ENCODE measurements around the gene ENDOV.
A peak's percentile ranks its signal among the peaks of the same experiment; 100 is the strongest.

ENDOV gene

GRCh38 chr17:80477647-80478478 is 62.9 kb downstream of the ENDOV start:
- POLR2A ChIA-PET (ENCODE audit: low non-redundant PET), result no interaction called here
- CTCF ChIA-PET, result interaction anchor here (0.6 to 1.2 kb wide), 7 partner anchors 12 to 503 kb away, joined by 3 to 6 read pairs (median 3); no protein-coding TSS in a partner anchor
- H3K27ac ChIP-seq, result no peak overlapping the region
- DNase-seq (ENCODE audit: low spot score), result peak; percentile 51
- peak; percentile 65 for TF ChIP-seq CTCF (conservative IDR thresholded peaks at IDR 0.05; ENCODE audit: low read depth)

DNA sequence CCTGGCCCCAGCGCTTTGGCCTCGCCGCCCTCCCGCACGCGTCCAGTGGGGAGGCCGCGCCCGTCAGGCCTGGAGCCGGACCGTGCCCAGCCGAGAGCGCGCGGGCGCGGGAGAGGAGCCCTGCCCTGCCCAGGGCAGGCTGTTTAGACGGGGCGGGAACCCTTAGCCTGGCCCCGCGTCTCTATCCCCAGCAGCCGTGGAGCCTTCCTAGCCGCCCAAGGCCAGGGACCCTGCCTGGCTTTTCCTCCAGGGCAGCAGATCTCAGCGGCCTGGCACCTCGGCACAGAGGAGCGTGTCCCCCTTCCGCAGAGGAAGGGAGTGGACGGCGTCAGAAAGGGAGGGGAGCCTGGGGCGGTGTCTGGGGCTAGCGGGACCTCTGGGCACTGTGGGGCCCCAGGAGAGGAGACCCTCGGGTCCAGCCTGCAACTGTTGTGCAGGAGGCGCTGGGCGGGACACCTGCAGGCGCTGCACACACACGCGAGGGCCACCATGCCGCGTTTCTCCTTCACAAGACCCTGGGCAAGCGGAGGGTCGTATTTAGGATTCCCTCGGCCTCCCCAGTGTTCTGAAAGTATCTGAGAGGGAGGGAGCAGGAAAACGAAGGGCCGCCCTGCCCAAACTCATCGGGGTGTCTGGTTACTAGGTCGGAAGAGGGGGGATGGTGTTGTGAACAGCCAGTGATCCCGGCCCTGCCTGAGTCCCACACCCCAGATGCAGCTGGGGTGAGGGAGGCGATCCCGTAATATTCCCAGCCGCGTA is 63.7 kb downstream of the ENDOV start:
- POLR2A ChIA-PET (ENCODE audit: low non-redundant PET), result no interaction called here
- no peak for DNase-seq (ENCODE audit: low spot score)
- no peak for TF ChIP-seq CTCF (conservative IDR thresholded peaks at IDR 0.05; ENCODE audit: low read depth)
- H3K27ac ChIP-seq, result no peak overlapping the region
- CTCF ChIA-PET, result interaction anchor here (0.6 to 1.1 kb wide), 3 partner anchors 15 to 491 kb away, joined by 3 to 4 read pairs (median 3); no protein-coding TSS in a partner anchor

- ChIA-PET CTCF (interaction anchor here (0.6 to 1.1 kb wide), 2 partner anchors 14 to 24 kb away, joined by 3 to 4 read pairs; no protein-coding TSS in a partner anchor), POLR2A (ENCODE audit: low non-redundant PET) (no interaction called here)
- no peak overlapping the region for H3K27ac ChIP-seq
- DNase-seq (ENCODE audit: low spot score), result no peak
- TF ChIP-seq CTCF (conservative IDR thresholded peaks at IDR 0.05; ENCODE audit: low read depth), result no peak
Observed at GRCh38 chr17:80479246-80479566, 64.2 kb downstream of the ENDOV start.

GRCh38 chr17:80480248-80480647 is 65.3 kb downstream of the ENDOV start:
- ChIA-PET CTCF (no interaction called here), POLR2A (ENCODE audit: low non-redundant PET) (no interaction called here)
- no peak for TF ChIP-seq CTCF (conservative IDR thresholded peaks at IDR 0.05; ENCODE audit: low read depth)
- H3K27ac ChIP-seq, result no peak overlapping the region
- no peak for DNase-seq (ENCODE audit: low spot score)

DNA sequence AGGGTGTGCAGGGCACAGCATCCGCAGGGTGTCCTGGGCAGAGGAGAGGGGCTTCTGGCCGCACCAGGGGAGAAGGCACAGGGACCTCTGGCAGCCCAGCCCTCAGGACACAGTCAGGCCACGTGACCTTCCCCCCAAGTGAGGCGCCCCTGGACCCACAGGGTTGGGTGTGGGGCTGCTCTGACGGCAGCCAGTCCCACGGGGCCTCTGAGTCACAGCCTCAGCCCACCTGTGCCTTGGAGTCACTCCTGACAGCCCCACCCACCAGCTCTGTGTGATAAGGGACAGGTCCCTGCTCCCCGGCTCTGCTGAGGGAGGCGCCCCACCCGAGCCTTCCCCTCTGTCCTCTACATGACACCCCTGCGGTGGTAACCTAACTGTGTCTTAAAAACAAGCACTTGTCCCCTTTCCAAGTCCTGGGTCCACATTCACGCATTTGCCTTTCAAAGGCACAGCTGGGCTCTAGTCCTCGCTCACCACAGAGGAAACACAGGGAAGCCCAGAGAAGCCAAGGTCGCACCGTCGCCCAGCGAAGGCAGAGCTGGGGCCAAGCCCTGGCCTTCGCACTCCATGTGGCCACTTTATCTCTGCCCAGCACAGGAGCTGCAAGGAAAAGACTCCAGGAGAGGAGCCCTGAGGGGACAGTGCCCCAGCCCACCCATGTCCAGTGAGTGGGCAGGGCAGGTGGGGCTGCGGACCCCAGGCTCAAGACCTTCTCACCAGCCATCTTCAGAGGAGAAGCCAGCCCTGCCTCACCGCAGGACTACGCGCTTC is 66.5 kb downstream of the ENDOV start:
- CTCF ChIA-PET, result interaction anchor here (0.6 kb wide), 1 partner anchor 89 kb away, joined by 3 read pairs; no protein-coding TSS in a partner anchor
- H3K27ac ChIP-seq, result no peak overlapping the region
- TF ChIP-seq CTCF (conservative IDR thresholded peaks at IDR 0.05; ENCODE audit: low read depth), result no peak
- DNase-seq (ENCODE audit: low spot score), result no peak
- POLR2A ChIA-PET (ENCODE audit: low non-redundant PET), result no interaction called here

DNA sequence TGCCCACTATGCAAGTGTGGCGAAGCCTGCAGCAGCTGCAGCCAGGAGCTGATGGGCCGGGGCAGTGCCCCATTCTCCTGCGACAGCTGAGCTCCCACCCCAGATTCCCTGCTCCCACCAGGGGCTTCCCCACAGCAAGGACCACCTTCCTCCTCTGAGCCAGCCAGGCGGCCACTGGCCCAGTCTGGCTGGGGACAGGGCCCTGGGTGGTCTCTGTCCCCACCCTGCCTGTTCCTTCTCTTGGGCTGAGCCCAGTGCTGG is 67.0 kb downstream of the ENDOV start:
- CTCF ChIA-PET, result no interaction called here
- DNase-seq (ENCODE audit: low spot score), result no peak

More for the DNA sequence above, 67.0 kb downstream of the ENDOV start:
- POLR2A ChIA-PET (ENCODE audit: low non-redundant PET), result no interaction called here
- H3K27ac ChIP-seq, result no peak overlapping the region
- TF ChIP-seq CTCF (conservative IDR thresholded peaks at IDR 0.05; ENCODE audit: low read depth), result no peak

Data from RWPE1 (cell line).